ENCODE data around the gene CAPZA1.
"Not testable (repeated sequence)": the region's sequence is repeated elsewhere in the genome, so short reads cannot be mapped to it uniquely, and the experiment has no call there.

The CAPZA1 gene

DNA sequence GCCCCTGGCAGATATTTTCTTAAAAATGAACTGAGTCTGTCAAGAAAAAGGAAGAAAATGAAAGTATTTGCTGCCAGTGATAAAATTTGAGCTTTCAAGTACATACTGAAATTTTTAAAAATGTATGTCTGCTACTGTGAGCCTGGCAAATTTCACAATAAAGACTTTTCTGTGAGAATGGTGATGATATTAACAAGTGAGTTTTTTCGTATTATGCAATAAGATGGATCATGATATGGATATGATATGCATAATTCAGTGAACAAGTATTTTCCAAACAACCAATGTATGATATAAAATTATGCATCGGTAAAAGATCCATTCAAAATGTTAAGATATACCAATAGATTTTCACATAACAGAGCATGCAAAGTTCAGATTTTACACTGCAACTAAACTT lies 16.6 kb upstream of the CAPZA1 start:
- Histone ChIP-seq H3K27ac (ENCODE audit: low read depth, low read length) (no peak overlapping the region), H3K27me3 (ENCODE audit: control insufficient read depth in 5 of 5, insufficient read depth in 4 of 5, low read length in 5 of 5) (no peaks in the 10 kb centered on the region), H3K4me1 (ENCODE audit: control insufficient read depth in 5 of 5, insufficient read depth in 5 of 5, low read length in 5 of 5) (no peaks in the 10 kb centered on the region), H3K9me3 (ENCODE audit: control insufficient read depth in 5 of 5, low read length in 5 of 5) (no peaks in the 10 kb centered on the region), H3K9ac (ENCODE audit: low read length in 5 of 5) (no peak overlapping the region), H3K4me3 (ENCODE audit: low read depth in 1 of 5, low read length in 5 of 5) (no peak overlapping the region), H3K36me3 (ENCODE audit: control insufficient read depth in 5 of 5, insufficient read depth in 5 of 5, low read length in 5 of 5) (peaks cover 32 to 55% (median 38%) of the 10 kb centered on the region in 5 donors)

DNA sequence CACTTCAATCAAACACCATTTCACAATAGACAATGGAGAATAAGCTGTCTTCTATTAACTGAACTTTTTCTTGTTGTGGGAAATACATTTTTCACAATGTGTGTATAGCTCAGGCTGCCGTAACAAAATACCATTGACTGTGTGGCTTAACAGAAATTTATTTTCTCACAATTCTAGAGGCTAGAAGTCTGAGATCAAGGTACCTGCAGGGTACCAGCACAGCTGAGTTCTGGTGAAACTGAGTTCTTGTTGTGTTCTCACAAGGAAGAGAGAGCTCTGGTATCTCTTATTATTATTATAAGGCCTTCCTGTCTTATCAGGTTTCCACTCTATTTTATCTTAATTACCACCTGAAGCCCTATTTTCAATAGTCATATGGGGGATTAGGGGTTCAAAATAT lies 16.1 kb upstream of the CAPZA1 start:
- Histone ChIP-seq H3K27me3 (ENCODE audit: control insufficient read depth in 5 of 5, insufficient read depth in 4 of 5, low read length in 5 of 5) (no peaks in the 10 kb centered on the region), H3K27ac (ENCODE audit: low read depth, low read length) (no peak overlapping the region), H3K9ac (ENCODE audit: low read length in 5 of 5) (no peak overlapping the region), H3K9me3 (ENCODE audit: control insufficient read depth in 5 of 5, low read length in 5 of 5) (no peaks in the 10 kb centered on the region), H3K4me1 (ENCODE audit: control insufficient read depth in 5 of 5, insufficient read depth in 5 of 5, low read length in 5 of 5) (no peaks in the 10 kb centered on the region), H3K36me3 (ENCODE audit: control insufficient read depth in 5 of 5, insufficient read depth in 5 of 5, low read length in 5 of 5) (peaks cover 32 to 59% (median 41%) of the 10 kb centered on the region in 5 donors), H3K4me3 (ENCODE audit: low read depth in 1 of 5, low read length in 5 of 5) (no peak overlapping the region)

DNA sequence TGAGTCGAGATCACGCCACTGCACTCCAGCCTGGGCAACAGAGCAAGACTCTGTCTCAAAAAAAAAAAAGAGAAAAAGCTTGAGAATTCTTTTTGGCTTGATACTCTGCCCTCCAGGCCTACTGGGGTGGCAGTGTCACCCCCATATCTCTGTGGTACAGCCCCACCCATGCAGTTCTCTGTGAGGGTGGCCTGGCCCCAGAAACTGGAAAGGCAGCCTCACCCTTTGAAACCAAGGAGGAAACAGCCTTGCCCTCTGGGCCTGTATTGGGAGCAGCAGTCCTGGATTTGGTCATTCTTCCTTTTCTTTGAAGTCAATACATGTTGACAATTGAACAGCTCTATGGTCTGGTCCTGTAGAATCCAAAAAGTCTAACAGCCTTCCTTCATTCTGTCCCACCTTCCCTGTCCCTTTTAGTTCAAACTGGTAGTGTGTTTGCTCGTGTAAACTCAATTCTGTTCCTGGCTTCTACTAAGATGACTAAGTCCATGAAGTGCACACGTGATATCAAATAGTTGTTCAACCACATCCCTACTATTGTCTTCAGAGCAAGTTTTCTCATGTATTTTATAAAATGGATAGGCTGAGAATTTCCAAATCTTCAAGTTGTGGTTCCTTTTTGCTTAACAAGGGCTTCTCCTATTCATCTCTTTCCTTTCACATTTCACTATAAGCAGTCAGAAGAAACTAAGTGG lies 13.9 kb upstream of the CAPZA1 start:
- Histone ChIP-seq H3K36me3 (ENCODE audit: control insufficient read depth in 5 of 5, insufficient read depth in 5 of 5, low read length in 5 of 5) (peaks cover 30 to 70% (median 53%) of the 10 kb centered on the region in 5 donors), H3K9me3 (ENCODE audit: control insufficient read depth in 5 of 5, low read length in 5 of 5) (no peaks in the 10 kb centered on the region), H3K9ac (ENCODE audit: low read length in 5 of 5) (no peak overlapping the region), H3K4me1 (ENCODE audit: control insufficient read depth in 5 of 5, insufficient read depth in 5 of 5, low read length in 5 of 5) (no peaks in the 10 kb centered on the region), H3K4me3 (ENCODE audit: low read depth in 1 of 5, low read length in 5 of 5) (no peak overlapping the region), H3K27me3 (ENCODE audit: control insufficient read depth in 5 of 5, insufficient read depth in 4 of 5, low read length in 5 of 5) (no peaks in the 10 kb centered on the region), H3K27ac (ENCODE audit: low read depth, low read length) (no peak overlapping the region)

DNA sequence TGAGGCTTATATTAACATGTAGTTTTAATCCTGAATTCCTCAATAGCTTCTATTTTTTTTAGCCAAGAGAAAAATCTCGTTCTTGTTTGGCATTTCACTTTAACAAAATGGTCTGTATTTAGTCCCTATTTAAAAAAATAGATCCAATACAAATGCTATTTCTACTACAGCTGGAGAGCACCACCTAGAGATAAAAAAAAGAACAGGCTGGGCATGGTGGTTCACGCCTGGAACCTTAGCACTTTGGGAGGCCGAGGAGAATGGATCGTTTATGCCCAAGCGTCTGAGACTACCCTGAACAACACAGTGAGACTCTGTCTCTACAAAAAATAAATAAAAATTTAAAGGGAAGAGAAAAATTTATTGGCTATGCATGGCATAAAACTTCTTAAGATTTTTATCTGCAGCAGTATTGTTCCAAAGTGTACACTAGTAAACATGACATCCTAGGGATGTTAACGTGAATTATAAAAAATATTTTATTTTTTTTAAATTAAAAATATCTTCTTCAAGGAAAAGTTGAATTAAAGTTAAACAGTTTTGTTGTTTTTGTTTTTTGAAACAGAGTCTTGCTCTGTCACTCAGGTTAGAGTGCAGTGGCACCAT lies 5.1 kb upstream of the CAPZA1 start:
- no peak overlapping the region for H3K27ac ChIP-seq (ENCODE audit: low read depth, low read length)
- H3K9me3 ChIP-seq (ENCODE audit: control insufficient read depth in 5 of 5, low read length in 5 of 5), result no peaks in the 10 kb centered on the region
- H3K4me3 ChIP-seq (ENCODE audit: low read depth in 1 of 5, low read length in 5 of 5), result no peak overlapping the region
- H3K9ac ChIP-seq (ENCODE audit: low read length in 5 of 5), result peak overlapping the region in 2 of 5 donors; percentile 11 to 25
- peaks cover 4 to 20% (median 14%) of the 10 kb centered on the region in 5 donors for H3K4me1 ChIP-seq (ENCODE audit: control insufficient read depth in 5 of 5, insufficient read depth in 5 of 5, low read length in 5 of 5)
- H3K27me3 ChIP-seq (ENCODE audit: control insufficient read depth in 5 of 5, insufficient read depth in 4 of 5, low read length in 5 of 5), result no peaks in the 10 kb centered on the region
- H3K36me3 ChIP-seq (ENCODE audit: control insufficient read depth in 5 of 5, insufficient read depth in 5 of 5, low read length in 5 of 5), result peaks cover 19 to 41% (median 32%) of the 10 kb centered on the region in 5 donors

- no peaks in the 10 kb centered on the region for H3K27me3 ChIP-seq (ENCODE audit: control insufficient read depth in 5 of 5, insufficient read depth in 4 of 5, low read length in 5 of 5)
- peaks cover 3 to 15% (median 12%) of the 10 kb centered on the region in 5 donors for H3K36me3 ChIP-seq (ENCODE audit: control insufficient read depth in 5 of 5, insufficient read depth in 5 of 5, low read length in 5 of 5)
- H3K9ac ChIP-seq (ENCODE audit: low read length in 5 of 5), result peak overlapping the region; percentile 84 to 100 (median 96)
- no peaks in the 10 kb centered on the region for H3K9me3 ChIP-seq (ENCODE audit: control insufficient read depth in 5 of 5, low read length in 5 of 5)
- H3K4me3 ChIP-seq (ENCODE audit: low read depth in 1 of 5, low read length in 5 of 5), result peak overlapping the region; percentile 74 to 91 (median 89)
- H3K4me1 ChIP-seq (ENCODE audit: control insufficient read depth in 5 of 5, insufficient read depth in 5 of 5, low read length in 5 of 5), result peaks cover 4 to 42% (median 37%) of the 10 kb centered on the region in 5 donors
- peak overlapping the region; percentile 99 for H3K27ac ChIP-seq (ENCODE audit: low read depth, low read length)
Measured at GRCh38 chr1:112618114-112618720, 1.4 kb upstream of the CAPZA1 start.

- Histone ChIP-seq H3K9me3 (ENCODE audit: control insufficient read depth in 5 of 5, low read length in 5 of 5) (no peaks in the 10 kb centered on the region), H3K4me3 (ENCODE audit: low read depth in 1 of 5, low read length in 5 of 5) (peak within 1 kb of the TSS; percentile 74 to 97 (median 89)), H3K27ac (ENCODE audit: low read depth, low read length) (peak within 1 kb of the TSS; percentile 99), H3K27me3 (ENCODE audit: control insufficient read depth in 5 of 5, insufficient read depth in 4 of 5, low read length in 5 of 5) (no peaks in the 10 kb centered on the region), H3K9ac (ENCODE audit: low read length in 5 of 5) (peak within 1 kb of the TSS; percentile 84 to 100 (median 96)), H3K4me1 (ENCODE audit: control insufficient read depth in 5 of 5, insufficient read depth in 5 of 5, low read length in 5 of 5) (peaks cover 4 to 42% (median 37%) of the 10 kb centered on the region in 5 donors), H3K36me3 (ENCODE audit: control insufficient read depth in 5 of 5, insufficient read depth in 5 of 5, low read length in 5 of 5) (peaks cover 0 to 9% (median 7%) of the 10 kb centered on the region in 5 donors)
Measured at GRCh38 chr1:112618721-112619517, 713 bp upstream of the CAPZA1 start, which contains the start of gene ST7L. Gene ST7L, minus strand, starts transcription at chr1:112619141. Its CDS starts 28 bp downstream, at chr1:112619113.

GRCh38 chr1:112620377-112620695 lies 704 bp downstream of the CAPZA1 start:
- H3K4me1 ChIP-seq (ENCODE audit: control insufficient read depth in 5 of 5, insufficient read depth in 5 of 5, low read length in 5 of 5), result peaks cover 4 to 49% (median 42%) of the 10 kb centered on the region in 5 donors

DNA sequence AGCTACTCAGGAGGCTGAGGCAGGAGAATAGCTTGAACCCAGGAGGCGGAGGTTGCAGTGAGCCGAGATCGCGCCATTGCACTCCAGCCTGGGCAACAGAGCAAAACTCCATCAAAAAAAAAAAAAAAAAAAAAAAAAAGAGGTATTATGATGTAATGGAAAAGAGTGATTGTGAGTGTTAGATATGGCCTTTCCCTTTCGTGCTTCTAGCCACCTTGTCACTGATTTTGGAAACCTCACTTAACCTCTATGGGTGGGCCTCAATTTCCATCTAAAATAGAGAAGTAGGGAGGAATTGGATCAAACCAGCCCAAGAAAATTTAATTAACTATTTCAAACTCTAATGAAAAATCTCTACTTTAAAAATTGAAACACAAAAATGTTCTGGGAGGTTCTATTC lies 4.9 kb downstream of the CAPZA1 start:
- H3K27ac ChIP-seq (ENCODE audit: low read depth, low read length); H3K9ac ChIP-seq (ENCODE audit: low read length in 5 of 5); H3K9me3 ChIP-seq (ENCODE audit: control insufficient read depth in 5 of 5, low read length in 5 of 5); H3K4me3 ChIP-seq (ENCODE audit: low read depth in 1 of 5, low read length in 5 of 5); H3K36me3 ChIP-seq (ENCODE audit: control insufficient read depth in 5 of 5, insufficient read depth in 5 of 5, low read length in 5 of 5); H3K27me3 ChIP-seq (ENCODE audit: control insufficient read depth in 5 of 5, insufficient read depth in 4 of 5, low read length in 5 of 5): not testable (repeated sequence)
- peaks cover 0 to 57% (median 54%) of the 10 kb centered on the region in 5 donors for H3K4me1 ChIP-seq (ENCODE audit: control insufficient read depth in 5 of 5, insufficient read depth in 5 of 5, low read length in 5 of 5)

More at GRCh38 chr1:112620377-112620695, 704 bp downstream of the CAPZA1 start:
- H3K9me3 ChIP-seq (ENCODE audit: control insufficient read depth in 5 of 5, low read length in 5 of 5), result no peaks in the 10 kb centered on the region
- H3K27ac ChIP-seq (ENCODE audit: low read depth, low read length), result peak overlapping the region; percentile 99
- peaks cover 0 to 11% (median 6%) of the 10 kb centered on the region in 5 donors for H3K36me3 ChIP-seq (ENCODE audit: control insufficient read depth in 5 of 5, insufficient read depth in 5 of 5, low read length in 5 of 5)
- H3K9ac ChIP-seq (ENCODE audit: low read length in 5 of 5), result peak overlapping the region; percentile 84 to 100 (median 96)
- H3K4me3 ChIP-seq (ENCODE audit: low read depth in 1 of 5, low read length in 5 of 5), result peak overlapping the region; percentile 74 to 97 (median 89)
- H3K27me3 ChIP-seq (ENCODE audit: control insufficient read depth in 5 of 5, insufficient read depth in 4 of 5, low read length in 5 of 5), result no peaks in the 10 kb centered on the region

- Histone ChIP-seq H3K4me3 (ENCODE audit: low read depth in 1 of 5, low read length in 5 of 5) (no peak overlapping the region), H3K36me3 (ENCODE audit: control insufficient read depth in 5 of 5, insufficient read depth in 5 of 5, low read length in 5 of 5) (peaks cover 0 to 8% (median 3%) of the 10 kb centered on the region in 5 donors), H3K27ac (ENCODE audit: low read depth, low read length) (no peak overlapping the region), H3K9ac (ENCODE audit: low read length in 5 of 5) (no peak overlapping the region), H3K9me3 (ENCODE audit: control insufficient read depth in 5 of 5, low read length in 5 of 5) (no peaks in the 10 kb centered on the region), H3K27me3 (ENCODE audit: control insufficient read depth in 5 of 5, insufficient read depth in 4 of 5, low read length in 5 of 5) (no peaks in the 10 kb centered on the region), H3K4me1 (ENCODE audit: control insufficient read depth in 5 of 5, insufficient read depth in 5 of 5, low read length in 5 of 5) (peaks cover 0 to 55% (median 51%) of the 10 kb centered on the region in 5 donors)
Measured at GRCh38 chr1:112625696-112626095, 6.1 kb downstream of the CAPZA1 start.
